ENCODE data around the gene NT5DC3. TPM values are rescaled to one million over a fixed set of nuclear protein-coding genes. Genes with fewer than 3 reads are reported as not detected.

Gene NT5DC3
- total RNA-seq, 1 experiment from 2014 or later: 12.5 TPM

Other genes starting within 250 kb of the NT5DC3 start
- gene HSP90B1, start 89.2 kb upstream of the NT5DC3 start, total RNA-seq (2021): 711 to 864 TPM (median 761 TPM) in 3 replicates
- gene TDG, start 124.6 kb upstream of the NT5DC3 start, total RNA-seq (2021): 28.1 to 33.0 TPM (median 32.6 TPM) in 3 replicates
- gene GLT8D2, start 209.0 kb upstream of the NT5DC3 start, total RNA-seq (2021): 4.5 to 10.2 TPM (median 8.8 TPM) in 3 replicates
- 1.6 to 2.1 TPM (median 1.6 TPM) in 3 replicates for gene HCFC2, start 223.3 kb upstream of the NT5DC3 start, total RNA-seq (2021)

All from WTC11 (cell line).